ENCODE measurements around the gene CCL1. TPM values are rescaled to one million over a fixed set of nuclear protein-coding genes. Genes with fewer than 3 reads are reported as not detected.

CCL1 gene
- total RNA-seq, 1 donor from 2014 or later = not detected

DNA sequence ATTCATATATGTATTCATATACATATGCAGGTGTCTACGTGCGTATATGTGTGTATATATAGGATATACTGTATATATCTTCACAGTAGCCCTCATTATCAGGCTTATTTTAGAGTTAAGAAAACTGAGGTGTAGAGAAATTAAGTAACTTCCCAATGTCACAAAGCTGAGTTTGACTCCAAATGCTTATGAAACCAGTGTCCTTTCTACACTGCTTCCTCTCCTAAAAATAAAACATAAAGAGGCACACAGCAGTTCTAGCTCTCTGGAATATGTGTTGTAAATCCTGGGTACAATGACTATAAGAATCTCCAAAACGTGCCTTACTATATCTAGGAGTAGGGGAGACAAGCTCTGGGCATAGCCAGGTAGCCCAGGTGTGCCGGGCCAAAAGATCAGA is 40.0 kb upstream of the CCL1 start:
- Histone ChIP-seq H3K4me1 (peaks cover 5% of the 10 kb centered on the region), H3K27me3 (no peaks in the 10 kb centered on the region), H3F3A (ENCODE audit: low read depth) (no peaks in the 10 kb centered on the region), H3K4me2 (no peak overlapping the region), H3K79me2 (ENCODE audit: low read depth) (no peaks in the 10 kb centered on the region), H3K36me3 (no peaks in the 10 kb centered on the region), H4K20me1 (ENCODE audit: low read depth) (no peaks in the 10 kb centered on the region), H3K9ac (no peak overlapping the region), H3K4me3 (no peak overlapping the region), H2AFZ (replicated peaks) (no peak overlapping the region), H3K9me3 (ENCODE audit: low read depth) (no peaks in the 10 kb centered on the region), H3K27ac (no peak overlapping the region)
- peaks cover 7% of the 10 kb centered on the region for H3K4me1 Mint-ChIP-seq
- DNase-seq (ENCODE audit: low spot score) = no peak
- TF ChIP-seq, protein P1, sequence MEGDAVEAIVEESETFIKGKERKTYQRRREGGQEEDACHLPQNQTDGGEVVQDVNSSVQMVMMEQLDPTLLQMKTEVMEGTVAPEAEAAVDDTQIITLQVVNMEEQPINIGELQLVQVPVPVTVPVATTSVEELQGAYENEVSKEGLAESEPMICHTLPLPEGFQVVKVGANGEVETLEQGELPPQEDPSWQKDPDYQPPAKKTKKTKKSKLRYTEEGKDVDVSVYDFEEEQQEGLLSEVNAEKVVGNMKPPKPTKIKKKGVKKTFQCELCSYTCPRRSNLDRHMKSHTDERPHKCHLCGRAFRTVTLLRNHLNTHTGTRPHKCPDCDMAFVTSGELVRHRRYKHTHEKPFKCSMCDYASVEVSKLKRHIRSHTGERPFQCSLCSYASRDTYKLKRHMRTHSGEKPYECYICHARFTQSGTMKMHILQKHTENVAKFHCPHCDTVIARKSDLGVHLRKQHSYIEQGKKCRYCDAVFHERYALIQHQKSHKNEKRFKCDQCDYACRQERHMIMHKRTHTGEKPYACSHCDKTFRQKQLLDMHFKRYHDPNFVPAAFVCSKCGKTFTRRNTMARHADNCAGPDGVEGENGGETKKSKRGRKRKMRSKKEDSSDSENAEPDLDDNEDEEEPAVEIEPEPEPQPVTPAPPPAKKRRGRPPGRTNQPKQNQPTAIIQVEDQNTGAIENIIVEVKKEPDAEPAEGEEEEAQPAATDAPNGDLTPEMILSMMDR (IDR thresholded peaks at IDR 0.05) = no peak
- TF ChIP-seq EZH2phosphoT487 (IDR thresholded peaks at IDR 0.05) (no peak), EZH2 (IDR thresholded peaks at IDR 0.05) (no peak)
- H3K27me3 Mint-ChIP-seq (ENCODE audit: insufficient read depth, low read depth) = peaks cover 14% of the 10 kb centered on the region
- no peaks in the 10 kb centered on the region for H3K9me3 Mint-ChIP-seq
- H3K36me3 Mint-ChIP-seq = no peaks in the 10 kb centered on the region
- H3K27ac Mint-ChIP-seq = no peak overlapping the region
- H3K4me3 Mint-ChIP-seq = no peak overlapping the region

DNA sequence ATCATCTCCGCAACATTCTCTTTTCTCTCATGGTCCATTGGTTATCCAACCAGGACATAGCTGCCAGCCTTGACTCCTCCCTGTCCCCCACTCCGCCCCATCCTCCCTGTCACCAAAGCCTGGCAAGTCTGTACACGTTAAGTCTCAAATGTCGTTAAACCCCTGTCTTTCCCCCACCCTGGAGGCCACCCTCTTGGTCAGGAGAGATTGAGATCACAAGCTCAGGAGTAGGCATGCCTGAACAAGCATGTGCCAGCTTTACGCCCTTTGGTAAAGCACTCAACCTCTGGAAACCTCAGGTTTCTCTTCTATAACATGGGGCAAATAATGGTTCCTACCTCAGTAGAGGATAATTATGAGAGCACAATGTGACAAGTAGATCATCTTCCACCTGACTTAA is 38.1 kb upstream of the CCL1 start:
- H3K4me1 Mint-ChIP-seq = peaks cover 7% of the 10 kb centered on the region
- no peak overlapping the region for H3K4me3 Mint-ChIP-seq
- H2AFZ ChIP-seq (replicated peaks) = no peak overlapping the region
- no peaks in the 10 kb centered on the region for H3F3A ChIP-seq (ENCODE audit: low read depth)
- H3K9ac ChIP-seq = no peak overlapping the region
- no peaks in the 10 kb centered on the region for H4K20me1 ChIP-seq (ENCODE audit: low read depth)
- H3K36me3 Mint-ChIP-seq = no peaks in the 10 kb centered on the region
- TF ChIP-seq, protein P1 (IDR thresholded peaks at IDR 0.05) = no peak
- TF ChIP-seq EZH2phosphoT487 (IDR thresholded peaks at IDR 0.05) = no peak
- no peak for TF ChIP-seq EZH2 (IDR thresholded peaks at IDR 0.05)
- H3K4me1 ChIP-seq = peaks cover 5% of the 10 kb centered on the region
- no peaks in the 10 kb centered on the region for H3K79me2 ChIP-seq (ENCODE audit: low read depth)
- no peaks in the 10 kb centered on the region for H3K36me3 ChIP-seq
- H3K4me3 ChIP-seq = no peak overlapping the region
- H3K27me3 Mint-ChIP-seq (ENCODE audit: insufficient read depth, low read depth) = peaks cover 12% of the 10 kb centered on the region
- no peaks in the 10 kb centered on the region for H3K9me3 ChIP-seq (ENCODE audit: low read depth)
- H3K9me3 Mint-ChIP-seq = no peaks in the 10 kb centered on the region
- no peaks in the 10 kb centered on the region for H3K27me3 ChIP-seq
- H3K4me2 ChIP-seq = no peak overlapping the region
- H3K27ac Mint-ChIP-seq = no peak overlapping the region
- DNase-seq (ENCODE audit: low spot score) = no peak
- no peak overlapping the region for H3K27ac ChIP-seq

DNA sequence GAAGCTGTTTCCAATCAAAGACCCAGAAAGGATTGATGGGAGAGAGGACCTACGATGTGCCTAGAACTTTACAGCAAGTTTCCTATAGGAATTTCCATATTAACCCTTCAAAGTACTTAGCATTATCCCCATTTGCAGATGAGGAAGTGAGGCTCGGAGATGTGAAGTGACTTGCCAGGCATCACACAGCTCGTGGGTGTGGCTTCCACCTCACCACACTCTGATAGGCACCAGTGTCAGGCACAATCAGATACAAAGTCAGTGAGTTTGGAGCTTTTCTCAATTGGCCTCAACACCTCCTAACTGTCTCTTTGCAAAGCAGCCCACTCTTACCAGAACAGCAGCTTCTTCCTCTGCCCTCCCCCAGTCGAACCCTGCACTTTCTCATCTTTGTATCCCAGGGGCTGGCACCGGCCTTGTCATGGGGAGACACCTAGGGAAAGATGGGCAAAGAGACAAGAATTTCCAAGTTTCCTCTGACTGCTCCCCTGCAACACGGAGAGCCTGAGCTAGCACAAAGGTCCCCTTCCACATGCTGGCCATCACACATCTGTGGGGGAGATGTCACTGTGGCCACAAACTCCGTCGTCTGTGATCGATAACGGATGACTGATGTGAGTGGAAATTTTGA is 37.4 kb upstream of the CCL1 start:
- no peaks in the 10 kb centered on the region for H3K36me3 Mint-ChIP-seq
- peaks cover 7% of the 10 kb centered on the region for H3K4me1 Mint-ChIP-seq
- Histone ChIP-seq H4K20me1 (ENCODE audit: low read depth) (no peaks in the 10 kb centered on the region), H3K79me2 (ENCODE audit: low read depth) (no peaks in the 10 kb centered on the region), H3F3A (ENCODE audit: low read depth) (no peaks in the 10 kb centered on the region), H3K4me3 (no peak overlapping the region), H3K4me1 (peaks cover 5% of the 10 kb centered on the region), H3K27me3 (no peaks in the 10 kb centered on the region), H3K36me3 (no peaks in the 10 kb centered on the region), H3K27ac (no peak overlapping the region), H3K9ac (no peak overlapping the region), H3K4me2 (no peak overlapping the region), H2AFZ (replicated peaks) (no peak overlapping the region), H3K9me3 (ENCODE audit: low read depth) (no peaks in the 10 kb centered on the region)
- H3K27me3 Mint-ChIP-seq (ENCODE audit: insufficient read depth, low read depth) = peaks cover 9% of the 10 kb centered on the region
- H3K4me3 Mint-ChIP-seq = no peak overlapping the region
- no peaks in the 10 kb centered on the region for H3K9me3 Mint-ChIP-seq
- TF ChIP-seq, protein P1 (IDR thresholded peaks at IDR 0.05) = no peak
- TF ChIP-seq EZH2 (IDR thresholded peaks at IDR 0.05) = no peak
- TF ChIP-seq EZH2phosphoT487 (IDR thresholded peaks at IDR 0.05) = no peak
- no peak overlapping the region for H3K27ac Mint-ChIP-seq
- DNase-seq (ENCODE audit: low spot score) = no peak
